ENCODE data around the gene ZNF853. TPM values are rescaled to one million over a fixed set of nuclear protein-coding genes. Genes with fewer than 3 reads are reported as not detected.
"Not testable (repeated sequence)": the region's sequence is repeated elsewhere in the genome, so short reads cannot be mapped to it uniquely, and the experiment has no call there.

Gene ZNF853
- total RNA-seq, 1 donor from 2014 or later = 5.2 TPM

- Histone ChIP-seq H3K4me1 (peaks cover 12% of the 10 kb centered on the region), H3K4me3 (peak overlapping the region; percentile 74), H3K27ac (no peak overlapping the region), H3K27me3 (no peaks in the 10 kb centered on the region), H3K9me3 (no peaks in the 10 kb centered on the region), H3K36me3 (peaks cover 13% of the 10 kb centered on the region)
- no peak for TF ChIP-seq CTCF (IDR thresholded peaks at IDR 0.05)
- ATAC-seq = no peak
- no peak for DNase-seq
- intact Hi-C loops (cut with DNase I) = no loop called here
Observed at GRCh38 chr7:6576024-6576866, 39.2 kb upstream of the ZNF853 start.

GRCh38 chr7:6576867-6577368 is 38.5 kb upstream of the ZNF853 start:
- peaks cover 20% of the 10 kb centered on the region for H3K36me3 ChIP-seq
- peaks cover 12% of the 10 kb centered on the region for H3K4me1 ChIP-seq
- DNase-seq; intact Hi-C loops (cut with DNase I); H3K27me3 ChIP-seq; H3K9me3 ChIP-seq; ATAC-seq: not testable (repeated sequence)
- peak overlapping the region; percentile 74 for H3K4me3 ChIP-seq
- H3K27ac ChIP-seq = peak overlapping the region; percentile 93

GRCh38 chr7:6577369-6578113 is 37.9 kb upstream of the ZNF853 start, which contains the start of gene ZDHHC4:
TSS of gene ZDHHC4 (plus strand) at chr7:6577454. CDS start at chr7:6580562, 3,108 bp downstream.
- Histone ChIP-seq H3K4me1 (peaks cover 12% of the 10 kb centered on the region), H3K4me3 (peak within 1 kb of the TSS; percentile 74), H3K27me3 (no peaks in the 10 kb centered on the region), H3K27ac (peak within 1 kb of the TSS; percentile 93), H3K9me3 (no peaks in the 10 kb centered on the region), H3K36me3 (peaks cover 26% of the 10 kb centered on the region)
- intact Hi-C loops (cut with DNase I) = no loop called here
- TF ChIP-seq CTCF (IDR thresholded peaks at IDR 0.05) = no peak
- DNase-seq = peak; percentile 96
- ATAC-seq = peak; percentile 98

GRCh38 chr7:6578114-6579084 is 37.0 kb upstream of the ZNF853 start:
- DNase-seq = no peak
- intact Hi-C loops (cut with DNase I) = no loop called here
- peak overlapping the region; percentile 93 for H3K27ac ChIP-seq

GRCh38 chr7:6579446-6579845 is 36.0 kb upstream of the ZNF853 start:
- ATAC-seq (no peak), DNase-seq (no peak)
- Histone ChIP-seq H3K4me3 (no peak overlapping the region), H3K36me3 (peaks cover 44% of the 10 kb centered on the region), H3K4me1 (peaks cover 12% of the 10 kb centered on the region), H3K27ac (no peak overlapping the region), H3K9me3 (no peaks in the 10 kb centered on the region), H3K27me3 (no peaks in the 10 kb centered on the region)
- peak; percentile 9 for TF ChIP-seq CTCF (IDR thresholded peaks at IDR 0.05)
- intact Hi-C loops (cut with DNase I) = no loop called here

More at GRCh38 chr7:6578114-6579084, 37.0 kb upstream of the ZNF853 start:
- no peaks in the 10 kb centered on the region for H3K9me3 ChIP-seq
- peak overlapping the region; percentile 74 for H3K4me3 ChIP-seq
- H3K27me3 ChIP-seq = no peaks in the 10 kb centered on the region
- no peak for ATAC-seq
- H3K36me3 ChIP-seq = peaks cover 35% of the 10 kb centered on the region
- peaks cover 12% of the 10 kb centered on the region for H3K4me1 ChIP-seq
- no peak for TF ChIP-seq CTCF (IDR thresholded peaks at IDR 0.05)

- H3K4me1 ChIP-seq; ATAC-seq; H3K27me3 ChIP-seq; H3K27ac ChIP-seq; intact Hi-C loops (cut with DNase I); H3K9me3 ChIP-seq; DNase-seq; H3K4me3 ChIP-seq: not testable (repeated sequence)
- H3K36me3 ChIP-seq = peaks cover 58% of the 10 kb centered on the region
Observed at GRCh38 chr7:6585746-6586432, 29.5 kb upstream of the ZNF853 start.
